Prostate gland (tissue), 2 donors: ENCODE results near the gene RNF181. TPM values are rescaled to one million over a fixed set of nuclear protein-coding genes. Genes with fewer than 3 reads are reported as not detected.

Experiments used
- DNase-seq: peaks from one replicate; pipeline ENCODE4 v3.0.0-alpha.2; 2019; ENCODE audit warnings: low spot score
- H3K27ac ChIP-seq, 2 donors: fragments of 200-600 bp; sonication (generic); 2 replicates each; pipeline ENCODE4 v1.5.1; 2017 to 2019
- H3K27me3 ChIP-seq: fragments of 200-600 bp; sonication (generic); replicated peaks from 2 replicates; pipeline ENCODE4 v1.5.1; 2019; ENCODE audit not compliant: insufficient read depth
- H3K36me3 ChIP-seq, 2 donors: fragments of 200-600 bp; sonication (generic); 1 replicate in 1 of 2; 2 replicates in 1 of 2; pipeline versions ENCODE4 v1.5.1 to v1.8.1; 2017 to 2019
- H3K4me1 ChIP-seq: fragments of 200-600 bp; sonication (generic); replicated peaks from 2 replicates; pipeline ENCODE4 v1.5.1; 2019
- H3K4me3 ChIP-seq, 2 donors: fragments of 200-600 bp; sonication (generic); 2 replicates each; pipeline ENCODE4 v1.5.1; 2017 to 2019
- H3K9me3 ChIP-seq: fragments of 200-600 bp; sonication (generic); 2 replicates; pipeline ENCODE4 v1.5.1; 2017
- POLR2A ChIP-seq: fragments of 450-650 bp; IDR thresholded peaks from one replicate; pipeline ENCODE4 v1.6.1; 2016; ENCODE audit warnings: antibody characterized with exemption, mild to moderate bottlenecking
- POLR2AphosphoS5 ChIP-seq: sonication (generic); formaldehyde crosslinking; IDR thresholded peaks from one replicate; pipeline ENCODE4 v1.6.1; 2017; ENCODE audit warnings: antibody characterized with exemption
- WGBS: methylation state at CpG from one replicate; pipeline ENCODE4 v1.1.5; 2018; 5-methylcytosine and 5-hydroxymethylcytosine counted together
- intact Hi-C: fragments of 100-400 bp; cut with DNase I; formaldehyde crosslinking; loops from one replicate; pipeline ENCODE4 v1.14.2; 2022
- total RNA-seq, 2 donors: library from RNA; depleted of rRNA; stranded (reverse); fragments of >200 nt; gene quantifications; one replicate each; pipeline ENCODE4 v1.1.0, GENCODE V29; 2016
- TF ChIP-seq, protein P1 (sequence below), 4 experiments: fragments of 200-600 bp in 2 of 4; fragments of 450-650 bp in 2 of 4; sonication (generic) in 2 of 4; IDR thresholded peaks; 1 replicate in 3 of 4; 2 replicates in 1 of 4; pipeline ENCODE4 v1.5.1; 2016 to 2019; ENCODE audit warnings: antibody characterized with exemption in 4 of 4, mild to moderate bottlenecking in 2 of 4, moderate library complexity in 2 of 4

Gene RNF181
- total RNA-seq, 2 donors from 2014 or later, result 161 to 201 TPM

DNA sequence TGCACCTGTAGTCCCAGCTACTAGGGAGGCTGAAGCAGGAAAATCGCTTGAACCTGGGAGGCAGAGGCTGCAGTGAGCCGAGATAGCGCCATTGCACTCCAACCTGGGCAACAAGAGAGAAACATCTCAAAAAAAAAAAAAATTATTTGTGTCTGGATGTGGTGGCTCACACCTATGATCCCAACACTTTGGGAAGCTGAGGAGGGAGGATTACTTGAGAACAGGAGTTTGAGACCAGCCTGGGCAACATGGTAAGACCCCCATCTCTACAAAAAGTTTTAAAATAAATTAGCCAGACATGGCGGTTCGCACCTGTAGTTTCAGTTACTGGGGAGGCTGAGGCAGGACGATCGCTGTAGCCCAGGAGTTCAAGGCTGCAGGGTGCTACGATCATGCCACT, 19.8 kb upstream of the RNF181 start:
- TF ChIP-seq POLR2AphosphoS5 (no peak), POLR2A (no peak)
- TF ChIP-seq, protein P1, sequence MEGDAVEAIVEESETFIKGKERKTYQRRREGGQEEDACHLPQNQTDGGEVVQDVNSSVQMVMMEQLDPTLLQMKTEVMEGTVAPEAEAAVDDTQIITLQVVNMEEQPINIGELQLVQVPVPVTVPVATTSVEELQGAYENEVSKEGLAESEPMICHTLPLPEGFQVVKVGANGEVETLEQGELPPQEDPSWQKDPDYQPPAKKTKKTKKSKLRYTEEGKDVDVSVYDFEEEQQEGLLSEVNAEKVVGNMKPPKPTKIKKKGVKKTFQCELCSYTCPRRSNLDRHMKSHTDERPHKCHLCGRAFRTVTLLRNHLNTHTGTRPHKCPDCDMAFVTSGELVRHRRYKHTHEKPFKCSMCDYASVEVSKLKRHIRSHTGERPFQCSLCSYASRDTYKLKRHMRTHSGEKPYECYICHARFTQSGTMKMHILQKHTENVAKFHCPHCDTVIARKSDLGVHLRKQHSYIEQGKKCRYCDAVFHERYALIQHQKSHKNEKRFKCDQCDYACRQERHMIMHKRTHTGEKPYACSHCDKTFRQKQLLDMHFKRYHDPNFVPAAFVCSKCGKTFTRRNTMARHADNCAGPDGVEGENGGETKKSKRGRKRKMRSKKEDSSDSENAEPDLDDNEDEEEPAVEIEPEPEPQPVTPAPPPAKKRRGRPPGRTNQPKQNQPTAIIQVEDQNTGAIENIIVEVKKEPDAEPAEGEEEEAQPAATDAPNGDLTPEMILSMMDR (IDR thresholded peaks at IDR 0.05), result no peak
- DNase-seq, result no peak
- 90% methylated on average over 8 of the region's 8 CpGs for WGBS
- Histone ChIP-seq H3K9me3 (no peaks in the 10 kb centered on the region), H3K36me3 (no peaks in the 10 kb centered on the region), H3K4me1 (peaks cover 11% of the 10 kb centered on the region), H3K27ac (peak overlapping the region; percentile 3 to 56), H3K27me3 (no peaks in the 10 kb centered on the region), H3K4me3 (no peak overlapping the region)
- intact Hi-C loops, result no loop called here

DNA sequence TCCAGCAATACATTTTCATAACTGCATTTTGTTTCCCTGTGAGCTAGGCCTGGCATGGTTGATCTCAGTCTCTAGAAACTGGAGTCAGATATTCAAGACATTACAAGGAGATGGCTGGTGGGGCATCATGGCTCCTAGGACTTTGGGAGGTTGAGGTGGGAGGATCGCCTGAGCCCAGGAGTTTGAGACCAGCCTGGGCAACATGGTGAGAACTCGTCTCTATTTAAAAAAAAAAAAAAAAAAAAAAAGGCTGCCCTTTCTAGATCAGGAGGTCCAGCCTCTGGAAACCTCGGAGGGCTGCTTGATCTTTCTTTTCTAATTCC, 18.5 kb upstream of the RNF181 start:
- no peak for DNase-seq
- peak overlapping the region in 1 of 2 donors; percentile 36 for H3K4me3 ChIP-seq
- H3K4me1 ChIP-seq, result peaks cover 11% of the 10 kb centered on the region
- intact Hi-C loops, result no loop called here
- peak overlapping the region; percentile 78 to 92 for H3K27ac ChIP-seq
- H3K27me3 ChIP-seq, result no peaks in the 10 kb centered on the region
- TF ChIP-seq, protein P1 (IDR thresholded peaks at IDR 0.05), result no peak
- TF ChIP-seq POLR2AphosphoS5, result no peak
- TF ChIP-seq POLR2A, result no peak
- WGBS, result 27% methylated on average over 3 of the region's 3 CpGs
- H3K9me3 ChIP-seq, result no peaks in the 10 kb centered on the region
- no peaks in the 10 kb centered on the region for H3K36me3 ChIP-seq

DNA sequence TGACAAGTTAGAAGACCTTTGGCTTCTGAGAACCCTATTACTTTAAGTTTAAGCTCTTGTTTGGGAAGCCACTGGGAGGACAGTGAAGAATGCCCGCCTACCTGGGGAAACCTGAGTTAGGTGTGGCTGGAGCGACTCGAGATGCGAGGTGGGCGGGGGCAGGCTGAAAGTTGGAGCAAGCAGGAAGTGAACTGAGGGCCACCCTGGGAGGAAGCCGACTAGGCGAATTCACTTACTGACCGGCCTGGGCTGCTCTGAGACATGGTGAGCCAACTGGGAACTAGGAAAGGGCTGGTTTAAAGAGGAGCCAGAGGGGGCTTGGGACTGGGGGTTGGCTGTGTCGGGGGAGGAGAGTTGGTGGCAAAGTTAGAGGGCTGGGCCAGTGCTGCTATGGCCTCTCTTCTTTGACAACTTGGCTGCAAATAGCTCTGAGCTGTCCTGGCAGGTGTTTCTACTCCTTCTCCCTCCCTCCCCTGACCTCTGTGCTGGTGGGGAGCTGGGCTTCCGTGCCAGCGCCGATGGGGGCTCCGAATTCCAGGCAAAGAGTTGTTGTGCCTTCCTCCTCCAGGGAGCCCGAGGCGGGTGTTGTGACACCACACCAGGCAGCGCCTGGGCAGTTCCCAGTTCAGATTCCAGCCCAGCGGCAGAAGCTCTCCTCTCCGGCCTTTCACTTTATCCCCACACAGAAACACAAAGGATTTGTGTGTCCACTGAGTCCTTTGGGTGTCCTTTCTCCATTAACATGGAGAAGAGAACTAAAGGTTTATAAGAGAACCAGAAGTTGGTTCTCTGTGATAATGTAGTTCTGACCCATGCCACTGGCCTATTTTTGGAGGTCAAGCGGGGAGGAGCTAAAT, 17.9 kb upstream of the RNF181 start, which contains the start of gene VAMP8:
VAMP8 (plus strand) TSS at position 201 of the 857 bp plus-strand sequence; CDS start at position 262, 61 bp downstream.
- TF ChIP-seq POLR2A, result peak; percentile 71
- TF ChIP-seq, protein P1 (IDR thresholded peaks at IDR 0.05), result no peak
- TF ChIP-seq POLR2AphosphoS5, result peak; percentile 68
- no peaks in the 10 kb centered on the region for H3K9me3 ChIP-seq
- peak within 1 kb of the TSS; percentile 78 to 92 for H3K27ac ChIP-seq
- H3K27me3 ChIP-seq, result no peaks in the 10 kb centered on the region
- intact Hi-C loops, result no loop called here
- no peaks in the 10 kb centered on the region for H3K36me3 ChIP-seq
- peak; percentile 94 for DNase-seq
- H3K4me1 ChIP-seq, result peaks cover 11% of the 10 kb centered on the region
- peak within 1 kb of the TSS; percentile 36 to 38 for H3K4me3 ChIP-seq
- WGBS, result 20% methylated on average over 19 of the region's 19 CpGs

DNA sequence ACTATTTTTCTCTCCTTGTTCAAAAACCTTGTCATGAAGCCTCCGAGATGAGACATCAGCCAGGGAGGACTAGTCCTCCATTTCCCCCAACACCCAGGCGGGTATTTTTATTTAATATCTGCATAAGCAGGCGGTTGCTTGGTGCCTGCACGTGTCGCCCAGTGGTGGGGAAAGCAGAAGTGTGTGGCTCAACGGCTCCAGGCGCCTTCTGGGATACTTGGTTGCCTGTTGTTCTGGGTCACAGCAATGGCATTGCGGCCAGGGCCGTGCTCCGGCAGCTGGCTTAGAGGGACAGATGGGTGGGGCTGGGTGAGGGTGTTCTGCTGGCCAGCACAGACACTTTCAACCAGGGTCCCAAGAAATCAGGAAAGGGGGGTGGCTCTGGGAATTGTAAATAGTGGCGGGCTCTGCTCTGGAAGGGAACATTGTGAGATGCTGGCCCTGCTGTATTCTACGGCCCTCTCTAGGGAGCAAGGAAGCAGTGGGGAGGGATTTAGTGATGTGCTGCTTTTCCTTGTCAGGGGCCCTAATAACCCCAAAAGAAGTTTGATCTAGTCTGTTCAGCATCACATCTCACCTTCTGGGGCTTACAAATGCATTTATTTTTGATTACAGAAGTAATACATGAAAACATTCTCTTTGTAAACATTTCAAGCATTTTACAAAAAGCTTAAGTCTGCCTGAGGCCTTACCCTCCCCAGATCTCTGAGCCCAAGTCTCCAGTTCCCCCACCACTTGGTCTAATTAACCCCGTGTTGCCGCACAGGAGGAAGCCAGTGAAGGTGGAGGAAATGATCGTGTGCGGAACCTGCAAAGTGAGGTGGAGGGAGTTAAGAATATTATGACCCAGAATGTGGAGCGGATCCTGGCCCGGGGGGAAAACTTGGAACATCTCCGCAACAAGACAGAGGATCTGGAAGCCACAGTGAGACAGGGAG, 17.0 kb upstream of the RNF181 start:
- H3K4me1 ChIP-seq, result peaks cover 11% of the 10 kb centered on the region
- H3K9me3 ChIP-seq, result no peaks in the 10 kb centered on the region
- WGBS, result 27% methylated on average over 19 of the region's 19 CpGs
- intact Hi-C loops, result no loop called here
- no peak for DNase-seq
- TF ChIP-seq POLR2AphosphoS5 (no peak), POLR2A (no peak)
- TF ChIP-seq, protein P1 (IDR thresholded peaks at IDR 0.05), result no peak
- peak overlapping the region; percentile 78 to 92 for H3K27ac ChIP-seq
- no peaks in the 10 kb centered on the region for H3K27me3 ChIP-seq
- H3K4me3 ChIP-seq, result peak overlapping the region; percentile 36 to 38
- H3K36me3 ChIP-seq, result no peaks in the 10 kb centered on the region
